Astrocyte (in vitro differentiated cells and primary cell): ENCODE results near the gene CHDH. TPM values are rescaled to one million over a fixed set of nuclear protein-coding genes. Genes with fewer than 3 reads are reported as not detected.

Experiments used
- DNase-seq: peaks from one replicate; pipeline ENCODE4 v3.0.0-alpha.2; 2010; ENCODE audit warnings: low read depth
- FAIRE-seq: peaks from 2 replicates; lab custom pipeline; 2011; peaks lifted over from hg19 to GRCh38; lab: Jason Lieb, UNC
- H2AFZ ChIP-seq: 2 replicates; pipeline ENCODE4 v1.6.0; 2012; ENCODE audit warnings: low read depth, low read length, inconsistent platforms
- H3K27ac ChIP-seq: 2 replicates; pipeline ENCODE4 v1.5.1; 2011; ENCODE audit warnings: low read depth, low read length, inconsistent platforms
- H3K27me3 ChIP-seq: 2 replicates; pipeline ENCODE4 v1.6.0; 2011; ENCODE audit warnings: low read length, inconsistent platforms; ENCODE audit not compliant: insufficient read depth
- H3K36me3 ChIP-seq: 2 replicates; pipeline ENCODE4 v1.5.1; 2011; ENCODE audit warnings: low read length, inconsistent platforms; ENCODE audit not compliant: insufficient read depth
- H3K4me1 ChIP-seq: 2 replicates; pipeline ENCODE4 v1.5.1; 2011; ENCODE audit warnings: low read length, inconsistent platforms; ENCODE audit not compliant: insufficient read depth
- H3K4me2 ChIP-seq: 2 replicates; pipeline ENCODE4 v1.6.0; 2012; ENCODE audit warnings: low read length, inconsistent platforms
- H3K4me3 ChIP-seq: 2 replicates; pipeline ENCODE4 v1.5.1; 2011; ENCODE audit warnings: low read depth, mild to moderate bottlenecking, low read length, inconsistent platforms; ENCODE audit not compliant: insufficient read depth
- H3K79me2 ChIP-seq: 2 replicates; pipeline ENCODE4 v1.6.0; 2012; ENCODE audit warnings: mild to moderate bottlenecking, low read length, inconsistent platforms; ENCODE audit not compliant: insufficient read depth
- H3K9ac ChIP-seq: 2 replicates; pipeline ENCODE4 v1.6.0; 2012; ENCODE audit warnings: mild to moderate bottlenecking, low read length, inconsistent platforms
- H3K9me3 ChIP-seq: 2 replicates; pipeline ENCODE4 v1.5.1; 2012; ENCODE audit warnings: low read depth, mild to moderate bottlenecking, low read length, inconsistent platforms; ENCODE audit not compliant: insufficient read depth
- H4K20me1 ChIP-seq: 2 replicates; pipeline ENCODE4 v1.6.0; 2012; ENCODE audit warnings: low read length, inconsistent platforms; ENCODE audit not compliant: insufficient read depth
- H3K27ac Mint-ChIP-seq: one replicate; pipeline ENCODE4 v1.8.0; 2021; ENCODE audit warnings: mild to moderate bottlenecking, mixed read lengths; ENCODE audit not compliant: unreplicated experiment
- H3K27me3 Mint-ChIP-seq: one replicate; pipeline ENCODE4 v1.8.0; 2021; ENCODE audit warnings: low read depth, mixed read lengths; ENCODE audit not compliant: unreplicated experiment
- H3K36me3 Mint-ChIP-seq: one replicate; pipeline ENCODE4 v1.8.0; 2021; ENCODE audit warnings: low read depth, mixed read lengths; ENCODE audit not compliant: unreplicated experiment
- H3K4me1 Mint-ChIP-seq: one replicate; pipeline ENCODE4 v1.8.0; 2021; ENCODE audit warnings: low read depth, mixed read lengths; ENCODE audit not compliant: unreplicated experiment
- H3K4me3 Mint-ChIP-seq: one replicate; pipeline ENCODE4 v1.8.0; 2021; ENCODE audit warnings: mild to moderate bottlenecking, moderate library complexity, mixed read lengths; ENCODE audit not compliant: unreplicated experiment
- H3K9me3 Mint-ChIP-seq: one replicate; pipeline ENCODE4 v1.8.0; 2021; ENCODE audit warnings: mild to moderate bottlenecking, mixed read lengths; ENCODE audit not compliant: unreplicated experiment
- EZH2 ChIP-seq: IDR thresholded peaks from 2 replicates; pipeline ENCODE4 v1.6.1; 2012; ENCODE audit warnings: mild to moderate bottlenecking, low read length, inconsistent platforms; ENCODE audit not compliant: insufficient read depth
- total RNA-seq: library from RNA; stranded (reverse); gene quantifications from 2 replicates; pipeline ENCODE4 v1.2.1, GENCODE V29; 2021
- TF ChIP-seq, protein P1 (sequence below): IDR thresholded peaks from 2 replicates; pipeline ENCODE4 v1.5.1; 2011; ENCODE audit warnings: low read depth, mild to moderate bottlenecking, inconsistent platforms, low read length, moderate library complexity; ENCODE audit not compliant: insufficient read depth

CHDH gene
- total RNA-seq, 1 donor from 2014 or later, result 0.48 TPM

DNA sequence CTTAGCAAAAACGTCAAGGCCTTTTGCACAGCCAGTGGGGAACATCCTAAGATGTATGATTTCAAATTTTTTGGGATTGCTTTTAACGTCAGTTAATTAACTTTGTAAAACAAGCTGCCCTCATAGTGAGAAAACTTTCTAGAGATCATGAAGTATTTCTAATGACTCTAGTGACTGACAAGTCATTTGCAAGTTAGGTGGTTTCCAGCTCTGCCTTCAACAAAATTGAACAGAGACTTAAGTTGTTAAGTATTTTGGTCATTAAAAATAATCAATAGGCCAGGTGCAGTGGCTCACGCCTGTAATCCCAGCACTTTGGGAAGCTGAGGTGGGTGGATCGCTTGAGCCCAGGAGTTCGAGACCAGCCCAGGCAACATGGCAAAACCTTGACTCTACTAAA lies 71.2 kb downstream of the CHDH start:
- peaks cover 15% of the 10 kb centered on the region for H3K4me1 ChIP-seq
- no peaks in the 10 kb centered on the region for H3K36me3 ChIP-seq
- no peak overlapping the region for H3K27ac ChIP-seq
- Mint-ChIP-seq H3K36me3 (no peaks in the 10 kb centered on the region), H3K4me3 (no peak overlapping the region), H3K27me3 (peaks cover 49% of the 10 kb centered on the region), H3K9me3 (peaks cover 1% of the 10 kb centered on the region), H3K27ac (no peak overlapping the region), H3K4me1 (peaks cover 10% of the 10 kb centered on the region)
- no peaks in the 10 kb centered on the region for H4K20me1 ChIP-seq
- H3K9me3 ChIP-seq, result no peaks in the 10 kb centered on the region
- H3K9ac ChIP-seq, result no peak overlapping the region
- H3K79me2 ChIP-seq, result no peaks in the 10 kb centered on the region
- H3K4me2 ChIP-seq, result no peak overlapping the region
- FAIRE-seq (no peak), DNase-seq (no peak)
- peaks cover 5% of the 10 kb centered on the region for H3K27me3 ChIP-seq
- no peak overlapping the region for H3K4me3 ChIP-seq
- TF ChIP-seq, protein P1, sequence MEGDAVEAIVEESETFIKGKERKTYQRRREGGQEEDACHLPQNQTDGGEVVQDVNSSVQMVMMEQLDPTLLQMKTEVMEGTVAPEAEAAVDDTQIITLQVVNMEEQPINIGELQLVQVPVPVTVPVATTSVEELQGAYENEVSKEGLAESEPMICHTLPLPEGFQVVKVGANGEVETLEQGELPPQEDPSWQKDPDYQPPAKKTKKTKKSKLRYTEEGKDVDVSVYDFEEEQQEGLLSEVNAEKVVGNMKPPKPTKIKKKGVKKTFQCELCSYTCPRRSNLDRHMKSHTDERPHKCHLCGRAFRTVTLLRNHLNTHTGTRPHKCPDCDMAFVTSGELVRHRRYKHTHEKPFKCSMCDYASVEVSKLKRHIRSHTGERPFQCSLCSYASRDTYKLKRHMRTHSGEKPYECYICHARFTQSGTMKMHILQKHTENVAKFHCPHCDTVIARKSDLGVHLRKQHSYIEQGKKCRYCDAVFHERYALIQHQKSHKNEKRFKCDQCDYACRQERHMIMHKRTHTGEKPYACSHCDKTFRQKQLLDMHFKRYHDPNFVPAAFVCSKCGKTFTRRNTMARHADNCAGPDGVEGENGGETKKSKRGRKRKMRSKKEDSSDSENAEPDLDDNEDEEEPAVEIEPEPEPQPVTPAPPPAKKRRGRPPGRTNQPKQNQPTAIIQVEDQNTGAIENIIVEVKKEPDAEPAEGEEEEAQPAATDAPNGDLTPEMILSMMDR, result no peak
- TF ChIP-seq EZH2, result no peak
- no peak overlapping the region for H2AFZ ChIP-seq

DNA sequence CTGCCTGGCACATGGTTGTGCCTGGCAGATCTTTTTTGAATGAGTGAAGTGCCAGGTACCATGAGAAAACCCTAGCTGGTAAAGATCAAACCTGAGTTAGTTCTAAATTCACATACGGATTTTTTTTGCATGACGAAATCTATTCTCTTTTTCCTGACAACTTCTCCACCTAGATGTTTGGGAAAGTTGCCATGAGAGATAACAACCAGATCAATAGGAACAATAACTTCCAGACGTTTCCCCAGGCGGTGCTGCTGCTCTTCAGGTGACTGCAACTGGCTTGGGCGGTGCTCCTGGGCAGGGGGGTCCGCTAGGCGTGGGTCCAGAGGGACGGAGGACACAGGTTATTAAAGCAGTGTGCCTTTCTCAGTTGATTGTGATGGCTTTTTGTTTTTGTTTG lies 71.8 kb downstream of the CHDH start:
- H3K4me3 Mint-ChIP-seq, result no peak overlapping the region
- H3K9me3 ChIP-seq, result no peaks in the 10 kb centered on the region
- DNase-seq (no peak), FAIRE-seq (no peak)
- no peak overlapping the region for H2AFZ ChIP-seq
- peaks cover 55% of the 10 kb centered on the region for H3K27me3 Mint-ChIP-seq
- no peaks in the 10 kb centered on the region for H3K36me3 Mint-ChIP-seq
- H3K27ac ChIP-seq, result no peak overlapping the region
- H3K4me1 Mint-ChIP-seq, result peaks cover 10% of the 10 kb centered on the region
- peaks cover 1% of the 10 kb centered on the region for H3K9me3 Mint-ChIP-seq
- no peak overlapping the region for H3K27ac Mint-ChIP-seq
- no peak overlapping the region for H3K9ac ChIP-seq
- H3K4me1 ChIP-seq, result peaks cover 15% of the 10 kb centered on the region
- TF ChIP-seq, protein P1, result no peak
- no peak for TF ChIP-seq EZH2
- H3K27me3 ChIP-seq, result peaks cover 6% of the 10 kb centered on the region
- H4K20me1 ChIP-seq, result no peaks in the 10 kb centered on the region
- no peaks in the 10 kb centered on the region for H3K36me3 ChIP-seq
- no peak overlapping the region for H3K4me2 ChIP-seq
- no peak overlapping the region for H3K4me3 ChIP-seq
- H3K79me2 ChIP-seq, result no peaks in the 10 kb centered on the region

DNA sequence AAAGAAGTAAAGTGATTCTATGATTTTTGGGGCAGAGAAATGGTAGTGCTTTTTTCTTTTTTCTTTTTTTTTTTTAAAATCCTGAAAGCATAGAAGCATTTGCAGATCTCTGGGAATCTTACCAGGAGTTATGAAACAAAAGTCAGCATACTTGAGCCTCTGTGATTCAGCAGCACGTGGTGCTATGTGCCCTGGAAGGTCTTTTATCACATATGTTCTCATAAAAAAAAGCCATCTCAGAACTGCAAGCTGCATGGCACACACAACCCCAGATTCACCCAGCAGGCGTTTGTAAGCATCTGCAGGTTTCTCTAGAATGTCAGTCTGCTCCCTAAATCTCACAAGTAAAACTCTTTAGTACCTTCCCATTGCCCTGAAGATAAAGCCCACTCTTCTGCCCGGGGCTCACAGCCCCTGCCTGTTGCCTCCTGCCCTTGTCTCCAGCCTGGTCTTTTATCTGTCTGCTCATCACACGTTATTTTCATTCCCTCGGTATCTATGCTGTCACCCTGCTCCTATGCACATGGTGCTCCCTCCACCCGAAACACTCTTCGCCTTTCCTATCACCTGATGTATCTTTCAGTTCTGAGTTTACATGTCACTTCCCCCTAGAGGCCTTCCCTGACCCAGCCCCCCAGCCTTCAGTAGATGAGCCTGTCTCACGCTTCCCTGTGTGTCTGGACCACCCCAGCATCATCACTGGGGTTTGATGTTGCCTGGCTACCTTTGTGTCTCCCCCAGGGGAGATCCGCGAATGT lies 72.4 kb downstream of the CHDH start:
- DNase-seq, result peak; percentile 73
- H3K27ac ChIP-seq, result no peak overlapping the region
- Mint-ChIP-seq H3K36me3 (no peaks in the 10 kb centered on the region), H3K27ac (no peak overlapping the region), H3K4me3 (no peak overlapping the region), H3K4me1 (peaks cover 10% of the 10 kb centered on the region), H3K9me3 (peaks cover 1% of the 10 kb centered on the region), H3K27me3 (peaks cover 61% of the 10 kb centered on the region)
- H3K4me1 ChIP-seq, result peaks cover 15% of the 10 kb centered on the region
- peaks cover 6% of the 10 kb centered on the region for H3K27me3 ChIP-seq
- no peak overlapping the region for H3K9ac ChIP-seq
- H3K36me3 ChIP-seq, result no peaks in the 10 kb centered on the region
- TF ChIP-seq, protein P1, result no peak
- TF ChIP-seq EZH2, result no peak
- H3K79me2 ChIP-seq, result no peaks in the 10 kb centered on the region
- no peak overlapping the region for H3K4me3 ChIP-seq
- no peaks in the 10 kb centered on the region for H4K20me1 ChIP-seq
- H3K9me3 ChIP-seq, result no peaks in the 10 kb centered on the region
- no peak for FAIRE-seq
- H2AFZ ChIP-seq, result no peak overlapping the region
- peak overlapping the region; percentile 9 for H3K4me2 ChIP-seq
